K562 (cell line): ENCODE results near the gene NXPH4. TPM values are rescaled to one million over a fixed set of nuclear protein-coding genes. Genes with fewer than 3 reads are reported as not detected.

ENCODE experiments used
- ATAC-seq: fragments of 200-7000 bp; cut with Tn5 transposase; 3 replicates; pipeline ENCODE4 v1.9.1; 2020; ENCODE audit warnings: moderate library complexity
- BruUV-seq: library from RNA; stranded (reverse); fragments of 400-500 nt; replicated peaks from 2 replicates; lab custom pipeline; 2021; lab: Mats Ljungman, UMichigan
- CTCF ChIA-PET: fragments of 300-600 bp; formaldehyde crosslinking; extraction: SDS; loops from one replicate; lab custom pipeline; 2021; ENCODE audit warnings: low intra/inter-chr PET ratio; lab: Yijun Ruan, JAX
- POLR2A ChIA-PET: fragments of 300-600, 350-650 bp; sonication (Branson Sonifier 250); formaldehyde crosslinking; extraction: SDS; loops from one replicate; lab custom pipeline; 2021; ENCODE audit warnings: antibody characterized with exemption, inconsistent platforms; lab: Yijun Ruan, JAX
- DNase-seq, 4 experiments: peaks; one replicate each; pipeline versions ENCODE4 v3.0.0 to v3.0.0-alpha.2; 2011 to 2018; ENCODE audit warnings: low spot score in 3 of 4, mixed read lengths in 3 of 4; ENCODE audit errors: extremely low read depth in 1 of 4
- FAIRE-seq: peaks from 2 replicates; lab custom pipeline; 2011; peaks lifted over from hg19 to GRCh38; lab: Jason Lieb, UNC
- H2AFZ ChIP-seq: 2 replicates; pipeline ENCODE4 v1.6.0; 2011; ENCODE audit warnings: low read depth, low read length, control low read depth, inconsistent platforms
- H3K27ac ChIP-seq: fragments of 200-600 bp; 3 replicates; pipeline ENCODE4 v1.8.0; 2011; ENCODE audit warnings: low read depth, mild to moderate bottlenecking, control low read depth, inconsistent platforms, low read length, moderate library complexity, mixed read lengths; ENCODE audit errors: extremely low read depth
- H3K27me3 ChIP-seq, 2 experiments: fragments of 300-600 bp in 1 of 2; 2 replicates in 1 of 2; 3 replicates in 1 of 2; pipeline versions ENCODE4 v1.6.0 to v1.8.0; 2011; ENCODE audit warnings: inconsistent platforms in 2 of 2, low read length in 2 of 2, mild to moderate bottlenecking in 1 of 2, mixed read lengths in 1 of 2, moderate library complexity in 1 of 2; ENCODE audit not compliant: control insufficient read depth in 2 of 2, insufficient read depth in 2 of 2
- H3K36me3 ChIP-seq: fragments of 300-600 bp; 3 replicates; pipeline ENCODE4 v1.8.0; 2011; ENCODE audit warnings: mild to moderate bottlenecking, low read length, inconsistent platforms; ENCODE audit not compliant: control insufficient read depth, insufficient read depth
- H3K4me1 ChIP-seq, 2 experiments: fragments of 200-600 bp in 1 of 2; replicated peaks in 1 of 2; 2 replicates in 1 of 2; 3 replicates in 1 of 2; pipeline versions ENCODE4 v1.5.1 to v1.8.0; 2011; ENCODE audit warnings: inconsistent platforms in 2 of 2, low read length in 2 of 2, mild to moderate bottlenecking in 1 of 2, mixed read lengths in 1 of 2, moderate library complexity in 1 of 2; ENCODE audit not compliant: control insufficient read depth in 2 of 2, insufficient read depth in 2 of 2
- H3K4me2 ChIP-seq: 2 replicates; pipeline ENCODE4 v1.6.1; 2011; ENCODE audit warnings: low read length, control low read depth, inconsistent platforms, mixed read lengths; ENCODE audit not compliant: insufficient read depth
- H3K4me3 ChIP-seq: fragments of 200-600 bp; sonication (generic), shearing (Covaris generic); 2 replicates; pipeline ENCODE4 v1.5.1; 2016; ENCODE audit warnings: control low read depth, inconsistent platforms
- H3K79me2 ChIP-seq: fragments of 200-600 bp; 3 replicates; pipeline ENCODE4 v1.8.0; 2011; ENCODE audit warnings: low read length, inconsistent platforms; ENCODE audit not compliant: control insufficient read depth, insufficient read depth
- H3K9ac ChIP-seq, 2 experiments: 2 replicates each; pipeline versions ENCODE4 v1.6.0 to v1.6.1; 2011; ENCODE audit warnings: low read depth in 2 of 2, low read length in 2 of 2, control low read depth in 1 of 2, inconsistent platforms in 1 of 2, mild to moderate bottlenecking in 1 of 2, mixed read lengths in 1 of 2; ENCODE audit not compliant: insufficient read depth in 1 of 2
- H3K9me1 ChIP-seq: one replicate; pipeline ENCODE4 v1.6.0; 2011; ENCODE audit warnings: inconsistent platforms, mild to moderate bottlenecking, low read length, moderate library complexity; ENCODE audit not compliant: control insufficient read depth, insufficient read depth
- H3K9me3 ChIP-seq: replicated peaks from 2 replicates; pipeline ENCODE4 v1.5.1; 2011; ENCODE audit warnings: low read depth, low read length, inconsistent platforms; ENCODE audit not compliant: control insufficient read depth, insufficient read depth
- H4K20me1 ChIP-seq: replicated peaks from 2 replicates; pipeline ENCODE4 v1.6.1; 2011; ENCODE audit warnings: low read length, inconsistent platforms, mixed read lengths; ENCODE audit not compliant: control insufficient read depth, insufficient read depth
- CTCF ChIP-seq, 3 experiments: IDR thresholded peaks in 2 of 3; conservative IDR thresholded peaks in 1 of 3; 2 replicates each; pipeline ENCODE4 v1.5.1; 2011 to 2012; ENCODE audit warnings: low read length in 3 of 3, mild to moderate bottlenecking in 3 of 3, control low read depth in 2 of 3, improper control_type of control experiment in 1 of 3, inconsistent platforms in 1 of 3, low read depth in 1 of 3, mixed read lengths in 1 of 3, moderate library complexity in 1 of 3; ENCODE audit not compliant: insufficient read depth in 2 of 3
- FOXO4 ChIP-seq: fragments of 450-650 bp; formaldehyde crosslinking; IDR thresholded peaks from 2 replicates; pipeline ENCODE4 v1.4.0; 2020; ENCODE audit warnings: mild to moderate bottlenecking, moderate library complexity
- NFIC ChIP-seq: fragments of 450-650 bp; IDR thresholded peaks from 2 replicates; pipeline ENCODE4 v1.6.1; 2017; ENCODE audit warnings: mild to moderate bottlenecking, inconsistent platforms
- NFIX ChIP-seq: fragments of 250-450 bp; sonication (Bioruptor Pico); IDR thresholded peaks from 2 replicates; pipeline ENCODE4 v1.4.0; 2020; ENCODE audit warnings: low read depth, mild to moderate bottlenecking, moderate library complexity
- NFRKB ChIP-seq: fragments of 450-650 bp; IDR thresholded peaks from 2 replicates; pipeline ENCODE4 v1.6.1; 2016; ENCODE audit warnings: low read depth
- SMARCA4 ChIP-seq: fragments of 450-650 bp; IDR thresholded peaks from 2 replicates; pipeline ENCODE4 v1.6.1; 2016
- ZBTB33 ChIP-seq: sonication (generic); formaldehyde crosslinking; IDR thresholded peaks from 2 replicates; pipeline ENCODE4 v1.8.1; 2023; ENCODE audit warnings: mild to moderate bottlenecking, missing genetic modification reagents
- ZBTB7A ChIP-seq: IDR thresholded peaks from 2 replicates; pipeline ENCODE4 v1.6.1; 2011; ENCODE audit warnings: low read depth, mild to moderate bottlenecking, low read length, moderate library complexity, borderline replicate concordance; ENCODE audit not compliant: control insufficient read depth
- ZNF121 ChIP-seq: sonication (generic); formaldehyde crosslinking; conservative IDR thresholded peaks from 2 replicates; pipeline ENCODE4 v1.8.0; 2022; ENCODE audit warnings: missing genetic modification reagents
- ZNF224 ChIP-seq: sonication (generic); formaldehyde crosslinking; IDR thresholded peaks from 2 replicates; pipeline ENCODE4 v1.8.0; 2022; ENCODE audit warnings: mild to moderate bottlenecking, missing genetic modification reagents
- WGBS: fragments of 100-300 bp; shearing (Covaris generic); methylation state at CpG from one replicate; pipeline ENCODE4 v1.1.6; 2016; ENCODE audit warnings: low coverage, mixed read lengths; ENCODE audit not compliant: insufficient coverage; ENCODE audit errors: missing lambda C conversion rate; 5-methylcytosine and 5-hydroxymethylcytosine counted together
- in situ Hi-C: fragments of 300-500 bp; cut with MboI; formaldehyde crosslinking; loops from 4 replicates; pipeline ENCODE4 v1.15.0; 2018; ENCODE audit warnings: inconsistent platforms, mixed read lengths
- intact Hi-C: fragments of 100-400 bp; cut with micrococcal nuclease; formaldehyde crosslinking; loops from 2 replicates; pipeline ENCODE4 v1.14.2; 2022
- polyA plus RNA-seq, 8 experiments: library from polyadenylated mRNA; depleted of rRNA in 4 of 8; stranded (reverse) in 5 of 8; unstranded in 3 of 8; fragments of >200 nt; fragmentation: Nextera tagmentation in 2 of 8; fragmentation: Illumina TruSeq in 1 of 8; extraction: Ambion mirVana in 2 of 8; extraction: Trizol in 1 of 8; gene quantifications; 2 replicates each; pipeline versions ENCODE4 v1.2.1 to v1.2.3, GENCODE V29; 2011 to 2014; ENCODE audit warnings: inconsistent platforms in 1 of 8, missing spikeins in 1 of 8
- total RNA-seq, 7 experiments: library from RNA; depleted of rRNA in 6 of 7; stranded (reverse); fragments of >200 nt in 6 of 7; fragmentation: Illumina TruSeq in 2 of 7; extraction: Trizol in 2 of 7; gene quantifications; 2 replicates each; pipeline versions ENCODE4 v1.2.1 to v1.2.3, GENCODE V29; 2011 to 2021; ENCODE audit warnings: low replicate concordance in 1 of 7

The NXPH4 gene
- total and polyA plus RNA-seq, 9 of the 15 experiments (the other 6 are each of a cell fraction or from before 2014, with no cell fraction given), result 0.49 to 2.7 (median 1.1) TPM; not detected in 4

GRCh38 chr12:57224973-57225679, 8.5 kb downstream of the NXPH4 start:
- ATAC-seq, result no peak

More at GRCh38 chr12:57224973-57225679, 8.5 kb downstream of the NXPH4 start:
- TF ChIP-seq NFRKB, result no peak
- TF ChIP-seq ZNF121, result peak; percentile 58; the same call in 1 of the 2 replicates
- peak; percentile 10; the same call in 1 of the 2 replicates for TF ChIP-seq ZBTB7A
- TF ChIP-seq ZBTB33 (CRISPR knock-in tag), result peak; percentile 91
- no peak for TF ChIP-seq SMARCA4
- TF ChIP-seq ZNF224, result no peak
- TF ChIP-seq FOXO4 (CRISPR knock-in tag), result no peak
- peak; percentile 67 for TF ChIP-seq NFIX
- TF ChIP-seq NFIC, result peak; percentile 97
- TF ChIP-seq CTCF (IDR thresholded peaks at IDR 0.05 in 2 of 3, conservative IDR thresholded peaks at IDR 0.05 in 1 of 3; ENCODE audit: insufficient read depth in 2 of 3, low read depth in 1 of 3, low read length in 3 of 3), result peak; percentile 10 to 31 (median 20); a peak in 1 of 6 replicates
- Histone ChIP-seq H3K79me2 (peaks cover 10% of the 10 kb centered on the region), H4K20me1 (no peaks in the 10 kb centered on the region), H3K27ac (no peak overlapping the region), H3K9me3 (no peaks in the 10 kb centered on the region), H3K4me3 (no peak overlapping the region), H2AFZ (no peak overlapping the region), H3K4me1 (peaks cover 31 to 53% of the 10 kb centered on the region in 2 experiments), H3K9me1 (no peaks in the 10 kb centered on the region), H3K4me2 (no peak overlapping the region), H3K36me3 (no peaks in the 10 kb centered on the region), H3K27me3 (peaks cover 10 to 17% of the 10 kb centered on the region in 2 experiments; a peak in 3 of 5 replicates), H3K9ac (no peak overlapping the region)
- no peak for DNase-seq
- 78% methylated on average over 35 of the region's 61 CpGs for WGBS
- no TSS peak for BruUV-seq
- ChIA-PET CTCF (no interaction called here), POLR2A (interaction anchor here (0.9 kb wide), 1 partner anchor 8 kb away, joined by 3 read pairs; no protein-coding TSS in a partner anchor)
- intact Hi-C loops (no loop called here), in situ Hi-C loops (no loop called here)
- FAIRE-seq, result no peak
